Stimulated activated CD8-positive, alpha-beta memory T cell treated with anti-CD3 and anti-CD28 coated beads, Interleukin-7, amount 100 ng/mL, for 4 hours (primary cell): ENCODE results near the gene AFMID.
"Not testable (repeated sequence)": the region's sequence is repeated elsewhere in the genome, so short reads cannot be mapped to it uniquely, and the experiment has no call there.

ENCODE experiments used
- DNase-seq, 2 donors: peaks; one replicate each; pipeline ENCODE4 v3.0.0-alpha.2; 2020; ENCODE audit warnings: low read depth in 2 of 2

AFMID gene

GRCh38 chr17:78186692-78187595 is at the start of gene AFMID, which contains the start of gene TK1:
AFMID (plus strand) TSS chr17:78187362; CDS start chr17:78187371, 9 bp downstream.
TK1 (minus strand) TSS chr17:78187052; CDS start chr17:78186994, 58 bp downstream.
- DNase-seq: peak; percentile 38 to 66

- DNase-seq: no peak
Measured at GRCh38 chr17:78137392-78138203, 49.6 kb upstream of the AFMID start.

GRCh38 chr17:78138204-78139060 is 48.7 kb upstream of the AFMID start:
- DNase-seq: no peak

- DNase-seq: not testable (repeated sequence)
Measured at GRCh38 chr17:78139861-78140168, 47.3 kb upstream of the AFMID start.

GRCh38 chr17:78140169-78141051 is 46.8 kb upstream of the AFMID start:
- DNase-seq: peak; percentile 79 to 89

- DNase-seq: no peak
Measured at GRCh38 chr17:78141437-78142118, 45.6 kb upstream of the AFMID start.

GRCh38 chr17:78142119-78142861 is 44.9 kb upstream of the AFMID start:
- DNase-seq: no peak

GRCh38 chr17:78143214-78144146 is 43.7 kb upstream of the AFMID start:
- DNase-seq: no peak

- DNase-seq: no peak
Measured at GRCh38 chr17:78144147-78144719, 42.9 kb upstream of the AFMID start.

- no peak for DNase-seq
Measured at GRCh38 chr17:78144736-78145641, 42.2 kb upstream of the AFMID start.

- no peak for DNase-seq
Measured at GRCh38 chr17:78146471-78146869, 40.7 kb upstream of the AFMID start.

GRCh38 chr17:78146881-78147280 is 40.3 kb upstream of the AFMID start:
- DNase-seq: no peak

GRCh38 chr17:78147315-78147998 is 39.7 kb upstream of the AFMID start:
- DNase-seq: no peak

GRCh38 chr17:78148286-78149016 is 38.7 kb upstream of the AFMID start:
- no peak for DNase-seq

- DNase-seq: no peak
Measured at GRCh38 chr17:78151514-78152008, 35.6 kb upstream of the AFMID start.
